ENCODE results near the gene LGALS1.

- TF ChIP-seq, protein P1, sequence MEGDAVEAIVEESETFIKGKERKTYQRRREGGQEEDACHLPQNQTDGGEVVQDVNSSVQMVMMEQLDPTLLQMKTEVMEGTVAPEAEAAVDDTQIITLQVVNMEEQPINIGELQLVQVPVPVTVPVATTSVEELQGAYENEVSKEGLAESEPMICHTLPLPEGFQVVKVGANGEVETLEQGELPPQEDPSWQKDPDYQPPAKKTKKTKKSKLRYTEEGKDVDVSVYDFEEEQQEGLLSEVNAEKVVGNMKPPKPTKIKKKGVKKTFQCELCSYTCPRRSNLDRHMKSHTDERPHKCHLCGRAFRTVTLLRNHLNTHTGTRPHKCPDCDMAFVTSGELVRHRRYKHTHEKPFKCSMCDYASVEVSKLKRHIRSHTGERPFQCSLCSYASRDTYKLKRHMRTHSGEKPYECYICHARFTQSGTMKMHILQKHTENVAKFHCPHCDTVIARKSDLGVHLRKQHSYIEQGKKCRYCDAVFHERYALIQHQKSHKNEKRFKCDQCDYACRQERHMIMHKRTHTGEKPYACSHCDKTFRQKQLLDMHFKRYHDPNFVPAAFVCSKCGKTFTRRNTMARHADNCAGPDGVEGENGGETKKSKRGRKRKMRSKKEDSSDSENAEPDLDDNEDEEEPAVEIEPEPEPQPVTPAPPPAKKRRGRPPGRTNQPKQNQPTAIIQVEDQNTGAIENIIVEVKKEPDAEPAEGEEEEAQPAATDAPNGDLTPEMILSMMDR (IDR thresholded peaks at IDR 0.05), result no peak
- no peak for TF ChIP-seq POLR2A (IDR thresholded peaks at IDR 0.05)
These were observed 697 bp downstream of the LGALS1 start for GRCh38 chr22:37675930-37676735.

All from testis (tissue), 2 donors.